ENCODE results near the gene CNPY1.

CNPY1 gene

GRCh38 chr7:155559519-155560108 lies 13.3 kb upstream of the CNPY1 start:
- no peak for DNase-seq (ENCODE audit: low spot score)
- FAIRE-seq, result no peak

GRCh38 chr7:155558961-155559360 lies 12.6 kb upstream of the CNPY1 start:
- FAIRE-seq, result no peak
- no peak for DNase-seq (ENCODE audit: low spot score)

GRCh38 chr7:155558351-155558750 lies 12.0 kb upstream of the CNPY1 start:
- DNase-seq (ENCODE audit: low spot score) (no peak), FAIRE-seq (no peak)

GRCh38 chr7:155557778-155558177 lies 11.4 kb upstream of the CNPY1 start:
- FAIRE-seq, result no peak

DNA sequence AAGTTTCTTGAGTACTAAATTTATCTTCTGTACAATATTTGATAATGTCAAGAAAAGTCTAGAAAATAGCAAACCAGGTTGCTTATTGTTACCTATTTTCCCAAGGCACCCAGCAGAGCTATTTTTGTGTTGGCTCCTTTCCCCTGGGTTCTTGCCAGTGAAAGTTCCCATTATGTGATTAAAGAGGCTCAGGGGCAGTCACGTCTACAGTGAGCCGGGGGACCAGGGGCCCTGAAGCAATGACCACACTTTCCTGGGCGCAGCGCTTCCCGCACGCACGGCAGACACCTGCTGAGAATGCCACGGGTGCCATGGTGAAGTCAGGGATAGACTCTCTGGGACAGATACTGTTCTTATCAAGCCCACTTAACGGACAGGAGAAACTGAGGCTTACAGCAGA lies 10.4 kb upstream of the CNPY1 start:
- FAIRE-seq (no peak), DNase-seq (ENCODE audit: low spot score) (no peak)

More at GRCh38 chr7:155557778-155558177, 11.4 kb upstream of the CNPY1 start:
- DNase-seq (ENCODE audit: low spot score), result no peak

DNA sequence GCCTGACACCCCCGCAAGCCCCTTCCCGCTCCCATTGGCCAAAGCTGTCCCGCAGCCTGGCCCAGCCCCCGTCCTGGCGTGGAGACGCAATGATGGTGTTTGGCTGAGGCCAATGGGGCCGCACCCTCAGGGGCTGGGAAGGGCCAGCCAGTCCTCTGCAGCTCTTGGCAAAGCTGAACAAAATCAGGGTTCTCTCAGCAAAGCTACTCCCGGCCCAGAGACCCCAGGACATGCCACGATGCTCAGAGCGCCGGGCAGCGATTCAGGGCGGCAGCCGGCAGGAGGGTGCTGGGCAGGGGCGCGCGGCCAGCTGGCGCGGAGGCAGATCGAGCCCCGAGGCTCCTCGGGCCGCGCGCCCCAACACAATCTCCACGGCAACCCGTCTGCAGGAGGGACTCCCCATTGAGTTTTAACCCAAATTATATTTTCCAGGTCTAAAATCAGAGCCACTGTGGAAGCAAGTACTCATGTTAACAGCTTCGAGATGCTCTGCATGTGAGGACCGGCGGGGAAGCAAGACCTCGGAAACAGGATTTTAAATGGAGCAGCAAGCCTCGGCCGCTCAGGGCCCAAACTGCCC lies 8.8 kb upstream of the CNPY1 start:
- FAIRE-seq (no peak), DNase-seq (ENCODE audit: low spot score) (no peak)

- DNase-seq (ENCODE audit: low spot score) (no peak), FAIRE-seq (no peak)
Observed at GRCh38 chr7:155553871-155554270, 7.5 kb upstream of the CNPY1 start.

- no peak for DNase-seq (ENCODE audit: low spot score)
- no peak for FAIRE-seq
Observed at GRCh38 chr7:155551785-155552611, 5.6 kb upstream of the CNPY1 start.

GRCh38 chr7:155550916-155551315 lies 4.6 kb upstream of the CNPY1 start:
- DNase-seq (ENCODE audit: low spot score), result no peak
- no peak for FAIRE-seq

- DNase-seq (ENCODE audit: low spot score) (no peak), FAIRE-seq (no peak)
Observed at GRCh38 chr7:155549226-155549625, 2.9 kb upstream of the CNPY1 start.

DNA sequence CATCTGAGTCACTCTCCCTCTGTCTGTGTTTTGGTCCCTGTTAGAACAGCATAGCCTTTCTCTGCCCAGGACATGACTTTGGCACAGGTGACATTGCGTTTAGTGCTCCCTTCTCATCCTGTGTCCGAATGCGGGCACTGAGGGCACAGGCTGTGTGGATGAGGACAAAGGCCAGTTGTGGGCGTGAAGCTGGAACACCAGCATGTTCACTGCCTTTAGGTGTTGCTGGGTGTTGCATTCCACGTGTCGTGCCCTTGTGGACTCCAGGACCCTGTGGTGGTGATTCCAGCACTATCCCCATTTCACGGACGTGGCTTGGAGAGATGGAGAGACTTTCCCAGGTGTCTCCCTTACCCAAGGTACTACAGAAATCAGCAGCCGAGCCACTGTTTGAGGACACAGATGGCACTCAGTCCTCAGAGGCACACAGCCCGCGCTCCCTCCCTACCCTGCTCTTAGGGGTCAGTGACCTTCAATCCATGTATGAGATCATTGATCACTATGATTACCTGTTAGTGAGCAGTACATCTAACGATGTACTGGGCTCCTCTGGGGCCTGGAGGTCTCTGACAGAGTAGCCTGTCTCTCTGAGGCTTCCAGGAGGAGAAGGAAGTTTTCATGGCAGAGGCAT lies 917 bp upstream of the CNPY1 start:
- DNase-seq (ENCODE audit: low spot score), result no peak
- no peak for FAIRE-seq

GRCh38 chr7:155545348-155545747 lies 1.0 kb downstream of the CNPY1 start:
- DNase-seq (ENCODE audit: low spot score), result no peak
- no peak for FAIRE-seq

DNA sequence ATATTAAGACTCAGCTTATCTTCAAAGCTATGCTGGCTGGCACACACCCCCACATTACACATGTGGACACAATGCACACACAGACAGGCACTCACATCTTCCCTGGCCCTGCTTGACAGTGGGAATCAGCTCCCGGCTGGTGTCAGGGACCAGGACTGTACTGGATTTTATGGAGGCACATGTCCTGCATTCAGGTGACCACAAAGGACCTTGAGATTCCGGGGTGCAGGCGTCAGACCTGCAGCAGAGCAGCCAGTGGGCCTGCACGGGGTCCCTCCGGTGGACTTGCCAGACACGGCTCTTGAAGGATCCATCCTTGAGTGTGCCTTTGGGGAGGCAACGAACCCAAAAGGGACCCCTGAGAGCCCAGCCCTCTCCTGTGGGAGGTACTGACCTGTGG lies 1.9 kb downstream of the CNPY1 start:
- DNase-seq (ENCODE audit: low spot score) (no peak), FAIRE-seq (no peak)

GRCh38 chr7:155543926-155544325 lies 2.4 kb downstream of the CNPY1 start:
- DNase-seq (ENCODE audit: low spot score) (no peak), FAIRE-seq (no peak)

DNA sequence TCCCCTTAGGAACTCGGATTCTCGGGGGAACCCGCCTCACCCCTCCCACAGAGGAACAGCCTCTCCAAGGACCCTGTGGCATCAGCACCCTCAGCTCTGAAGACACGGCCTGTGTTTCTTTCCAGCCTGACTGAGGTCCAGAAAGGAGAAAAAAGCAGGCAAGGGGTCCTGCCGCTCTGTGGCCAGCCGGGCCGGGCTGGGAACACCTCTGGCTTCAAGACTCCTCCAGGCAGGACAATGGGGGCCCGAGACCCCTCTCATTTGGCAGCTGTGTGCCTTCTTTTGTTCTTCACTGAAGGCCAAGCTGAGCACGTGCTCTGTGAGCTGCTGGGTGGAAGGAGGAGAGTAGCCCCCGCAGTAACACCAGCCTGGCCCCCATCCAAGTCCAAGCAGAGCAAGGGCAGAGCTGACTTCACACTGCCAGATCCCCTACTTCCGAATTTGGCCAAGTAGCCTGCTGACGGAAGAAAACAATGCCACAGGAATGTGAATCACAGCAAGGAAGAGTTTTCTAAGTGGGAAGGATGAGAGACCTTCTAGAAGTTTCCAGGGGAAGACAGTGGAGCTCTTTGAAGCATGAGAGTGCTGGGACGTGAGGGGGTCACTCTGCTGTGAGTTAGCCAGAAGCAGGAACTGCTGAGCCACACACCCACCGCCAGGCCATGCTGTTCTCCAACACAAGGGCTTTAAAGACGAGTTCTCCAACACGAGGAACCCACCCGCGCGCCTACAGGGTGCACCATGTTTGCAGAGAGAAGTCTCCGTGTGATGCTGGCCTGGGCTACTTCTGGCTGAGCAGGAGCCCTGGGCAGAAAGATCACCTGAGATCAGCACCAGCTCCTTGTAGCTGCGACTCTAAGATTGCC lies 3.1 kb downstream of the CNPY1 start:
- FAIRE-seq (no peak), DNase-seq (ENCODE audit: low spot score) (no peak)

DNA sequence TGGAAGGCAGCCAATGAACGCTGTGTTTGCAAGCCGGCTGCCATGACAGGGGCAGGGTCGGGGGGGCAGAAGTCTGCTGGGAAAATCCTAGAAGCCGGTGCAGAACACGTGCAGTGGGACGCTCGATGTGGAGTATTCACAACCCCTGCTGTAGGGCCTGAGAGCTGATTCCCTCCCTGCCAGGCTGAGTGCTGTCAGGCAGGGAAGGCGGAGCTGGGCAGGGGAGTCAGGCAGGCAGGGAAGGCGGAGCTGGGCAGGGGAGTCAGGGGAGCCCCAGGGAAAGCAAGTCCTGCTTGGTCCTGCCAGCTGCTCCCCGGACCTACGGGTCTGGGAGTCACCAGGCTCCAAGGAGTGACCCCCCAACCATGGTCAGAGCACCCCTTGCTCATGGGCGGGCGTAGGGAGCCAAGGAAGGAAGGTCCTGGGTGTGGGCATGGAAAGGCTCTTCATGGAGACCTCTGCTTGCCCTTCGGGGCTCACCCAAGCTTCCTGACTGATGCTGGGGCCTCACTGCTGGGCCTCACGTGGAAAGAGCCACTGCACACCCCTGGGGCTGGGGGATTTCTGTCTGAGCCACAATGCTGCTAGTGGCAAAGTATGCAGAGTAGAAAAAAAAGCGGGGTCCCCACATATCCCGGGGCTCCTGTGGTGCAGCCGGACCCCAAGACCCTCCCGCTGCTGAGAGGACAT lies 4.2 kb downstream of the CNPY1 start:
- DNase-seq (ENCODE audit: low spot score), result no peak
- FAIRE-seq, result no peak

DNA sequence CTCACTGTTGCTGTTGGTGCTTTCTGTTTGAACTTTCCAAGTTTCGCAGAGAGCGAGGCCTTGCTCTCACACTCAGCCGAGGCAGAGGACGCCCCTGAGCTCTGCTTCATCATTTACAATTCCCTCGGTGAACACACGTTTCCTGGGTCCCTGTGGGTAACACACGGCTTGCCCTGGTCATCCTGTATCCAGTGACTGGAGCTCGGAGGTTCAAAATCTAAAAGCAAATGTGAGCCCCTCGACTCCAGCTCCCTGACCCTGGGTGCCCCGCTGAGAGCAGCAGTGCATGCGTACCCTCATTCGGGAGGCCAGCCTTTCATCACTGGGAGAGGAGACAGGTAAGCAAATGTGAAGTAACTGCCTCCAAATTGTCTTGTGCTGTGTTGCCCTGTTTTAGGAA lies 5.8 kb downstream of the CNPY1 start:
- no peak for DNase-seq (ENCODE audit: low spot score)
- FAIRE-seq, result no peak

DNA sequence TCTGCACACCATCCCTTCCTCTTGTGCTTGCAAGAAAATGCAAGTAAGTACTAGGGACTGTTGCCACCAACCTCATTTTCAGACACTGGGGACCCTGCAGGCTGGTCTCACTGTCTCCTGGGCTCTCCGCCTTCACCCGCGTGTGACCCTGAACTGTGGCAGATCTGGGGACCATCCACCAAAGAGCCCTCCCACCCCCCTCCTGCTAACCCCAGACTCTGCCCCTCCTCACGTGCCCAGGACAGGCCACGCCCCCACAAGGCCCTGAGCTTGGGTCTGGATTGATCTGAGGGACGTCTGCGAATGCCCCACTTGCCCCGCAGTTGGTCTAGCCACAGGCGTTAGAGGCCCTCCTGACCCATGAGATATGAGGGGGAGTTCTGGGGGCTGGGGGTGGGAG lies 8.1 kb downstream of the CNPY1 start:
- DNase-seq (ENCODE audit: low spot score), result no peak
- no peak for FAIRE-seq

GRCh38 chr7:155536451-155536850 lies 9.9 kb downstream of the CNPY1 start:
- FAIRE-seq (no peak), DNase-seq (ENCODE audit: low spot score) (no peak)

GRCh38 chr7:155534691-155535090 lies 11.7 kb downstream of the CNPY1 start:
- DNase-seq (ENCODE audit: low spot score) (no peak), FAIRE-seq (no peak)
